Measurements from ENCODE around the gene IMPA2. TPM values are rescaled to one million over a fixed set of nuclear protein-coding genes. Genes with fewer than 3 reads are reported as not detected.

The IMPA2 gene
- polyA plus RNA-seq, 1 donor (not counting 4 experiments of a cell fraction or from before 2014, with no cell fraction given), result 17.6 TPM

DNA sequence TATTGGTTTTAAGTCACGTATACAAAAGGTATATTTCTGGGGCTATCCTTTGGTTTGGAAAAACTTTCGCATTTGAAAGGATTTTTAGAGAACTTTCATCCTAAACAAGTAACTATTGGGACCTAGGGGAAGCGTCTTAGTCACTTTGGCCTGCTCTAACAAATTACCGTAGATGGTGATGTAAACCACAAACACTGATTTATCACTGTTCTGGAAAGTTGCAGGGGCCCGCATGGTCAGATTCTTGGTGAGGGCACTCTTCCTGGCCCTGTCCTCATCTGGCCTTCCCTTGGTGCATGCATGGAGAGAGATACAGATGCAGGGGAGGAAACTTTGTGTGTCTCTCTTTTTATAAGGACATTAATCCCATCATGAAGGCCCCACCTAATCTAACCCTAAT is 63.3 kb downstream of the IMPA2 start:
- dilution Hi-C loops (cut with MboI; ENCODE audit: extremely low pct_ligation_motif_present, low sequenced_read_pairs), result no loop called here
- H3K9me1 ChIP-seq (ENCODE audit: control insufficient read depth, extremely low read depth, insufficient read depth, low read length), result no peaks in the 10 kb centered on the region
- no peak overlapping the region for H3K9ac ChIP-seq (ENCODE audit: control insufficient read depth, extremely low read depth, insufficient read depth, low read length)
- no peaks in the 10 kb centered on the region for H3K27me3 ChIP-seq (ENCODE audit: control insufficient read depth, extremely low read depth, insufficient read depth, low read length)
- H2AFZ ChIP-seq (ENCODE audit: control insufficient read depth, low read length), result no peak overlapping the region
- DNase-seq (ENCODE audit: low read depth, low spot score) (no peak), FAIRE-seq (no peak)
- H3K4me1 ChIP-seq (ENCODE audit: control insufficient read depth, extremely low read depth, insufficient read depth, low read length), result peaks cover 10% of the 10 kb centered on the region
- TF ChIP-seq, protein P1, sequence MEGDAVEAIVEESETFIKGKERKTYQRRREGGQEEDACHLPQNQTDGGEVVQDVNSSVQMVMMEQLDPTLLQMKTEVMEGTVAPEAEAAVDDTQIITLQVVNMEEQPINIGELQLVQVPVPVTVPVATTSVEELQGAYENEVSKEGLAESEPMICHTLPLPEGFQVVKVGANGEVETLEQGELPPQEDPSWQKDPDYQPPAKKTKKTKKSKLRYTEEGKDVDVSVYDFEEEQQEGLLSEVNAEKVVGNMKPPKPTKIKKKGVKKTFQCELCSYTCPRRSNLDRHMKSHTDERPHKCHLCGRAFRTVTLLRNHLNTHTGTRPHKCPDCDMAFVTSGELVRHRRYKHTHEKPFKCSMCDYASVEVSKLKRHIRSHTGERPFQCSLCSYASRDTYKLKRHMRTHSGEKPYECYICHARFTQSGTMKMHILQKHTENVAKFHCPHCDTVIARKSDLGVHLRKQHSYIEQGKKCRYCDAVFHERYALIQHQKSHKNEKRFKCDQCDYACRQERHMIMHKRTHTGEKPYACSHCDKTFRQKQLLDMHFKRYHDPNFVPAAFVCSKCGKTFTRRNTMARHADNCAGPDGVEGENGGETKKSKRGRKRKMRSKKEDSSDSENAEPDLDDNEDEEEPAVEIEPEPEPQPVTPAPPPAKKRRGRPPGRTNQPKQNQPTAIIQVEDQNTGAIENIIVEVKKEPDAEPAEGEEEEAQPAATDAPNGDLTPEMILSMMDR (optimal IDR thresholded peaks at IDR 0.05 in 1 of 3, IDR thresholded peaks at IDR 0.05 in 1 of 3, conservative IDR thresholded peaks at IDR 0.05 in 1 of 3; ENCODE audit: extremely low read depth in 1 of 3, insufficient read depth in 2 of 3, low read length in 3 of 3), result no peak
- no peak for TF ChIP-seq EZH2 (IDR thresholded peaks at IDR 0.05; ENCODE audit: low read length)
- H3K9me3 ChIP-seq (ENCODE audit: control insufficient read depth, low read depth, low read length), result no peaks in the 10 kb centered on the region
- H3K79me2 ChIP-seq (ENCODE audit: control insufficient read depth, insufficient read depth, low read length), result no peaks in the 10 kb centered on the region
- H3K4me2 ChIP-seq (ENCODE audit: control insufficient read depth, extremely low read depth, insufficient read depth, low read depth, low read length), result no peak overlapping the region
- no peak overlapping the region for H3K4me3 ChIP-seq (ENCODE audit: control insufficient read depth in 2 of 3, extremely low read depth in 1 of 3, insufficient read depth in 2 of 3, low read depth in 1 of 3, low read length in 3 of 3)
- no peaks in the 10 kb centered on the region for H3K36me3 ChIP-seq (ENCODE audit: control insufficient read depth in 2 of 2, extremely low read depth in 1 of 2, insufficient read depth in 2 of 2, low read length in 2 of 2)
- H4K20me1 ChIP-seq (ENCODE audit: control insufficient read depth, extremely low read depth, insufficient read depth, low read length), result no peaks in the 10 kb centered on the region
- H3K27ac ChIP-seq (ENCODE audit: control insufficient read depth, insufficient read depth, low read length), result no peak overlapping the region

DNA sequence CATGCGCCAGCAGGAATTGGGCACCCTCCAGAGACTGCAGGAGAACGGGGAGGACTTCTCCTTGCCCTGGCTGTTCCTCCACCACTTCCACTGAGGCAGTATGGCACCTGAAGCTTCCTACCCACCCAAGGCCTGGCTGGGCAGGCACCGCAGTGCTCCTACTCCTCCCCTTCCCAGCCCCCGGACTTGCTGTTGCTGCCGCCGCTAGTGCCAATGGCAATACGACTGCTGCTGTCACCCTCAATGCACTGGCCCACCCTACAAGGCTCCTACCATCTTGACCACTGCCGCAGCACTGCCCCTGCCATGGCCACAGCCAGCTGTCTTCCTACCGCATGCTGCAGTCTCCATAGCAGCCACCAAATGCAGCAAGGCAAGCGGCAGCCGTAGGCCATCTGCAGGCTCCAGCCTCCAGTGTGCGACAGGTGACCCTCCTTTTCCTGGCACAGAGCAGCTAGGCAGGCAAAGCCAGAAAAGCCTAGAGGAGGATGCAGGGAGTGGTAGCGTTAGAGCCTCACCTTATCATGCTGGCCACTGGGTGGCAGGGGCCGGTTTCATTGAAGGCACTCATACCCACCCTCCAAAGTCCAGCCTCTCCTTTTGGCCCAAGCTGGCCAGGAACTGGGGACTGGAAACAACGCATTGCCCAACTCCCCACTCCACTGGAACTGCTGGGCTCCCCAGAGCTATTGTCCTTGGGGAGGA is 64.9 kb downstream of the IMPA2 start:
- no peaks in the 10 kb centered on the region for H3K9me3 ChIP-seq (ENCODE audit: control insufficient read depth, low read depth, low read length)
- no peak for FAIRE-seq
- peaks cover 10% of the 10 kb centered on the region for H3K4me1 ChIP-seq (ENCODE audit: control insufficient read depth, extremely low read depth, insufficient read depth, low read length)
- H4K20me1 ChIP-seq (ENCODE audit: control insufficient read depth, extremely low read depth, insufficient read depth, low read length), result no peaks in the 10 kb centered on the region
- no peak overlapping the region for H3K4me3 ChIP-seq (ENCODE audit: control insufficient read depth in 2 of 3, extremely low read depth in 1 of 3, insufficient read depth in 2 of 3, low read depth in 1 of 3, low read length in 3 of 3)
- H3K4me2 ChIP-seq (ENCODE audit: control insufficient read depth, extremely low read depth, insufficient read depth, low read depth, low read length), result no peak overlapping the region
- DNase-seq (ENCODE audit: low read depth, low spot score), result no peak
- H3K9ac ChIP-seq (ENCODE audit: control insufficient read depth, extremely low read depth, insufficient read depth, low read length), result no peak overlapping the region
- dilution Hi-C loops (cut with MboI; ENCODE audit: extremely low pct_ligation_motif_present, low sequenced_read_pairs), result no loop called here
- no peaks in the 10 kb centered on the region for H3K79me2 ChIP-seq (ENCODE audit: control insufficient read depth, insufficient read depth, low read length)
- no peaks in the 10 kb centered on the region for H3K36me3 ChIP-seq (ENCODE audit: control insufficient read depth in 2 of 2, extremely low read depth in 1 of 2, insufficient read depth in 2 of 2, low read length in 2 of 2)
- no peak overlapping the region for H3K27ac ChIP-seq (ENCODE audit: control insufficient read depth, insufficient read depth, low read length)
- TF ChIP-seq, protein P1 (optimal IDR thresholded peaks at IDR 0.05 in 1 of 3, IDR thresholded peaks at IDR 0.05 in 1 of 3, conservative IDR thresholded peaks at IDR 0.05 in 1 of 3; ENCODE audit: extremely low read depth in 1 of 3, insufficient read depth in 2 of 3, low read length in 3 of 3), result no peak
- TF ChIP-seq EZH2 (IDR thresholded peaks at IDR 0.05; ENCODE audit: low read length), result no peak
- H3K27me3 ChIP-seq (ENCODE audit: control insufficient read depth, extremely low read depth, insufficient read depth, low read length), result no peaks in the 10 kb centered on the region
- H2AFZ ChIP-seq (ENCODE audit: control insufficient read depth, low read length), result no peak overlapping the region
- no peaks in the 10 kb centered on the region for H3K9me1 ChIP-seq (ENCODE audit: control insufficient read depth, extremely low read depth, insufficient read depth, low read length)

Data from keratinocyte (primary cell).